Lower leg skin (tissue), 4 donors: Measurements from ENCODE around the gene WNT7A. TPM values are rescaled to one million over a fixed set of nuclear protein-coding genes. Genes with fewer than 3 reads are reported as not detected.

Experiments used
- DNase-seq, 2 donors: peaks; one replicate each; pipeline ENCODE4 v3.0.0-alpha.2; 2019; ENCODE audit warnings: low spot score in 2 of 2
- H3K4me3 ChIP-seq: fragments of 200-600 bp; sonication (generic); 2 replicates; pipeline ENCODE4 v1.5.1; 2017; ENCODE audit warnings: mild to moderate bottlenecking, low read depth; ENCODE audit not compliant: poor library complexity, severe bottlenecking
- CTCF ChIP-seq, 3 donors: fragments of 450-650 bp; IDR thresholded peaks; one replicate each; pipeline ENCODE4 v1.5.1; 2016; ENCODE audit warnings: antibody characterized with exemption in 3 of 3, mild to moderate bottlenecking in 3 of 3, moderate library complexity in 2 of 3
- POLR2A ChIP-seq, 2 donors: fragments of 450-650 bp; IDR thresholded peaks; one replicate each; pipeline ENCODE4 v1.6.1; 2016 to 2017; ENCODE audit warnings: antibody characterized with exemption in 2 of 2, mild to moderate bottlenecking in 1 of 2, moderate library complexity in 1 of 2
- WGBS, 2 donors: methylation state at CpG; one replicate each; pipeline ENCODE4 v1.1.5; 2018; 5-methylcytosine and 5-hydroxymethylcytosine counted together
- intact Hi-C: fragments of 100-400 bp; cut with DNase I; formaldehyde crosslinking; loops from one replicate; pipeline ENCODE4 v1.15.0; 2023; ENCODE audit warnings: low total_unique reads
- total RNA-seq, 4 donors: library from RNA; depleted of rRNA; stranded (reverse); fragments of >200 nt; gene quantifications; one replicate each; pipeline ENCODE4 v1.1.0, GENCODE V29; 2016

Gene WNT7A
- total RNA-seq, 4 donors from 2014 or later, result 0.49 to 2.4 (median 0.68) TPM

GRCh38 chr3:13853256-13853977 lies 26.5 kb downstream of the WNT7A start:
- DNase-seq, result no peak
- intact Hi-C loops, result no loop called here
- TF ChIP-seq CTCF (IDR thresholded peaks at IDR 0.05), result no peak
- no peak for TF ChIP-seq POLR2A (IDR thresholded peaks at IDR 0.05)
- 60 to 65% methylated on average over 11 of the region's 11 CpGs for WGBS, 2 donors
- H3K4me3 ChIP-seq, result no peak overlapping the region

GRCh38 chr3:13852638-13853009 lies 27.2 kb downstream of the WNT7A start:
- TF ChIP-seq POLR2A (IDR thresholded peaks at IDR 0.05) (no peak), CTCF (IDR thresholded peaks at IDR 0.05) (no peak)
- WGBS, 2 donors, result 39 to 49% methylated on average over 4 of the region's 4 CpGs
- H3K4me3 ChIP-seq, result no peak overlapping the region
- no peak for DNase-seq
- intact Hi-C loops, result no loop called here

GRCh38 chr3:13851997-13852637 lies 27.8 kb downstream of the WNT7A start:
- peak in 1 of 2 donors; percentile 21 for DNase-seq
- 40 to 53% methylated on average over 16 to 17 of the region's 17 CpGs for WGBS, 2 donors
- TF ChIP-seq CTCF (IDR thresholded peaks at IDR 0.05), result no peak
- TF ChIP-seq POLR2A (IDR thresholded peaks at IDR 0.05), result no peak
- H3K4me3 ChIP-seq, result no peak overlapping the region
- intact Hi-C loops, result no loop called here

- TF ChIP-seq POLR2A (IDR thresholded peaks at IDR 0.05) (no peak), CTCF (IDR thresholded peaks at IDR 0.05) (no peak)
- WGBS, 2 donors, result 57 to 62% methylated on average over 15 of the region's 15 CpGs
- H3K4me3 ChIP-seq, result no peak overlapping the region
- DNase-seq, result no peak
- intact Hi-C loops, result no loop called here
These were observed 28.6 kb downstream of the WNT7A start for GRCh38 chr3:13851091-13851849.

GRCh38 chr3:13850161-13850945 lies 29.5 kb downstream of the WNT7A start:
- TF ChIP-seq CTCF (IDR thresholded peaks at IDR 0.05) (no peak), POLR2A (IDR thresholded peaks at IDR 0.05) (no peak)
- no peak overlapping the region for H3K4me3 ChIP-seq
- intact Hi-C loops, result no loop called here
- 32 to 40% methylated on average over 9 to 21 of the region's 21 CpGs for WGBS, 2 donors
- DNase-seq, result no peak
